SK-N-DZ (cell line): ENCODE results near the gene CA5B. TPM values are rescaled to one million over a fixed set of nuclear protein-coding genes. Genes with fewer than 3 reads are reported as not detected.
"Not testable (repeated sequence)": the region's sequence is repeated elsewhere in the genome, so short reads cannot be mapped to it uniquely, and the experiment has no call there.

Experiments used
- DNase-seq: peaks from one replicate; pipeline ENCODE4 v3.0.0-alpha.2; 2015; ENCODE audit warnings: low spot score
- polyA plus RNA-seq, 2 experiments: library from polyadenylated mRNA; depleted of rRNA; stranded (reverse); fragments of >200 nt; gene quantifications; 2 replicates each; pipeline ENCODE4 v1.2.3, GENCODE V29; 2014

CA5B gene
- polyA plus RNA-seq (2014; cell fraction: cytosol; rRNA removed), result 1.9 and 7.8 TPM in 2 replicates
- 1.7 and 1.9 TPM in 2 replicates for polyA plus RNA-seq (2014; cell fraction: nucleus; rRNA removed)

- DNase-seq, result no peak
These were observed at the start of gene CA5B for GRCh38 chrX:15737959-15738902. Gene CA5B (plus strand): TSS chrX:15738270. CDS start chrX:15750024, 11,754 bp downstream.

- no peak for DNase-seq
These were observed 43.1 kb upstream of the CA5B start for GRCh38 chrX:15694941-15695451.

GRCh38 chrX:15696516-15696915, 41.6 kb upstream of the CA5B start:
- DNase-seq, result no peak

- DNase-seq, result no peak
These were observed 35.3 kb upstream of the CA5B start for GRCh38 chrX:15702488-15703371.

- DNase-seq, result not testable (repeated sequence)
These were observed 34.3 kb upstream of the CA5B start for GRCh38 chrX:15703809-15704208.

- DNase-seq, result not testable (repeated sequence)
These were observed 33.8 kb upstream of the CA5B start for GRCh38 chrX:15704273-15704672.

GRCh38 chrX:15714529-15714928, 23.5 kb upstream of the CA5B start:
- no peak for DNase-seq

GRCh38 chrX:15718283-15718970, 19.6 kb upstream of the CA5B start:
- no peak for DNase-seq

- DNase-seq, result no peak
These were observed 18.6 kb upstream of the CA5B start for GRCh38 chrX:15719324-15719968.

- no peak for DNase-seq
These were observed 16.2 kb upstream of the CA5B start for GRCh38 chrX:15721911-15722310.

GRCh38 chrX:15723887-15724517, 14.1 kb upstream of the CA5B start:
- no peak for DNase-seq

GRCh38 chrX:15724911-15725310, 13.2 kb upstream of the CA5B start:
- no peak for DNase-seq

- peak; percentile 52 for DNase-seq
These were observed 6.7 kb upstream of the CA5B start for GRCh38 chrX:15731368-15731767.

GRCh38 chrX:15737190-15737958, 696 bp upstream of the CA5B start:
- DNase-seq, result no peak

GRCh38 chrX:15739886-15740285, 1.8 kb downstream of the CA5B start:
- DNase-seq, result no peak

- DNase-seq, result no peak
These were observed 6.3 kb downstream of the CA5B start for GRCh38 chrX:15744181-15744867.

GRCh38 chrX:15745179-15745578, 7.1 kb downstream of the CA5B start:
- no peak for DNase-seq

GRCh38 chrX:15746651-15747050, 8.6 kb downstream of the CA5B start:
- not testable (repeated sequence) for DNase-seq

- no peak for DNase-seq
These were observed 9.6 kb downstream of the CA5B start for GRCh38 chrX:15747626-15748173.
